GM23338 (cell line): Measurements from ENCODE around the gene CACNA1C. TPM values are rescaled to one million over a fixed set of nuclear protein-coding genes. Genes with fewer than 3 reads are reported as not detected.

ENCODE experiments used
- ATAC-seq: fragments of 200-7000 bp; cut with Tn5 transposase; 3 replicates; pipeline ENCODE4 v1.9.1; 2020
- DNase-seq: peaks from one replicate; pipeline ENCODE4 v3.0.0-alpha.2; 2015; ENCODE audit warnings: low spot score
- H2AFZ ChIP-seq: fragments of 200-600 bp; sonication (generic); 2 replicates; pipeline ENCODE4 v1.8.0; 2016; ENCODE audit warnings: antibody characterized with exemption, mild to moderate bottlenecking, moderate library complexity
- H3F3A ChIP-seq: fragments of 200-600 bp; sonication (generic); replicated peaks from 2 replicates; pipeline ENCODE4 v1.8.0; 2017; ENCODE audit warnings: antibody characterized with exemption, mixed run types, low read depth
- H3K27ac ChIP-seq: fragments of 200-600 bp; sonication (generic); 2 replicates; pipeline ENCODE4 v1.6.1; 2016; ENCODE audit warnings: low read depth
- H3K27me3 ChIP-seq: fragments of 200-600 bp; sonication (generic); 2 replicates; pipeline ENCODE4 v1.8.0; 2016; ENCODE audit warnings: mild to moderate bottlenecking, mixed run types, moderate library complexity; ENCODE audit not compliant: insufficient read depth
- H3K36me3 ChIP-seq: fragments of 200-600 bp; sonication (generic); 2 replicates; pipeline ENCODE4 v1.8.0; 2016; ENCODE audit warnings: mild to moderate bottlenecking; ENCODE audit not compliant: insufficient read depth
- H3K4me1 ChIP-seq: fragments of 200-600 bp; sonication (generic); 2 replicates; pipeline ENCODE4 v1.8.0; 2016; ENCODE audit warnings: mild to moderate bottlenecking, moderate library complexity; ENCODE audit not compliant: insufficient read depth
- H3K4me2 ChIP-seq: fragments of 200-600 bp; sonication (generic); 2 replicates; pipeline ENCODE4 v1.7.1; 2017; ENCODE audit warnings: mixed run types
- H3K4me3 ChIP-seq: fragments of 200-600 bp; sonication (generic); 2 replicates; pipeline ENCODE4 v1.6.1; 2016; ENCODE audit warnings: mixed run types
- H3K79me2 ChIP-seq: fragments of 200-600 bp; sonication (generic); replicated peaks from 2 replicates; pipeline ENCODE4 v1.8.0; 2017; ENCODE audit warnings: mild to moderate bottlenecking; ENCODE audit not compliant: insufficient read depth
- H3K9me2 ChIP-seq: fragments of 200-600 bp; sonication (generic); 2 replicates; pipeline ENCODE4 v1.8.0; 2017; ENCODE audit not compliant: insufficient read depth
- H4K20me1 ChIP-seq: fragments of 200-600 bp; sonication (generic); replicated peaks from 2 replicates; pipeline ENCODE4 v1.8.0; 2017; ENCODE audit warnings: mild to moderate bottlenecking; ENCODE audit not compliant: insufficient read depth
- H3K27ac Mint-ChIP-seq: 2 replicates; pipeline ENCODE4 v1.8.0; 2020; ENCODE audit warnings: inconsistent platforms, mild to moderate bottlenecking, moderate library complexity, mixed read lengths
- H3K27me3 Mint-ChIP-seq: 3 replicates; pipeline ENCODE4 v1.8.0; 2022; ENCODE audit warnings: low read depth, mild to moderate bottlenecking, moderate library complexity, mixed read lengths, inconsistent platforms; ENCODE audit not compliant: insufficient read depth, poor library complexity
- H3K36me3 Mint-ChIP-seq: 3 replicates; pipeline ENCODE4 v1.8.0; 2021; ENCODE audit warnings: low read depth, mild to moderate bottlenecking, inconsistent platforms, moderate library complexity, mixed read lengths
- H3K4me1 Mint-ChIP-seq: 3 replicates; pipeline ENCODE4 v1.8.0; 2020; ENCODE audit warnings: mild to moderate bottlenecking, inconsistent platforms, mixed read lengths
- H3K4me3 Mint-ChIP-seq: 3 replicates; pipeline ENCODE4 v1.8.0; 2021; ENCODE audit warnings: moderate library complexity, mild to moderate bottlenecking, inconsistent platforms, mixed read lengths
- H3K9me3 Mint-ChIP-seq: 3 replicates; pipeline ENCODE4 v1.8.0; 2020; ENCODE audit warnings: moderate library complexity, mild to moderate bottlenecking, inconsistent platforms, mixed read lengths
- CREB1 ChIP-seq: fragments of 250-450 bp; sonication (Bioruptor Pico); IDR thresholded peaks from 2 replicates; pipeline ENCODE4 v1.5.0; 2020; ENCODE audit warnings: low read depth, mild to moderate bottlenecking, moderate library complexity
- CTCF ChIP-seq, 2 experiments: fragments of 200-600 bp in 1 of 2; sonication (generic) in 1 of 2; conservative IDR thresholded peaks; 2 replicates each; pipeline versions ENCODE4 v1.5.1 to v1.6.1; 2016 to 2017; ENCODE audit warnings: antibody characterized with exemption in 2 of 2, low read depth in 2 of 2, mild to moderate bottlenecking in 2 of 2, moderate library complexity in 1 of 2
- EZH2 ChIP-seq: fragments of 200-600 bp; sonication (generic); IDR thresholded peaks from one replicate; pipeline ENCODE4 v1.8.0; 2017; ENCODE audit warnings: antibody characterized with exemption, mild to moderate bottlenecking, low read depth; ENCODE audit not compliant: unreplicated experiment
- EZH2phosphoT487 ChIP-seq: fragments of 200-600 bp; sonication (generic); IDR thresholded peaks from one replicate; pipeline ENCODE4 v1.8.1; 2018; ENCODE audit warnings: antibody characterized with exemption; ENCODE audit not compliant: unreplicated experiment
- JUNB ChIP-seq: IDR thresholded peaks from one replicate; pipeline ENCODE4 v1.6.1; 2016; ENCODE audit warnings: antibody characterized with exemption; ENCODE audit not compliant: unreplicated experiment
- NANOG ChIP-seq: IDR thresholded peaks from 2 replicates; pipeline ENCODE4 v1.6.1; 2016; ENCODE audit warnings: antibody characterized with exemption, borderline replicate concordance
- POLR2AphosphoS5 ChIP-seq: IDR thresholded peaks from 2 replicates; pipeline ENCODE4 v1.6.1; 2016; ENCODE audit warnings: antibody characterized with exemption, low read depth
- STAT1 ChIP-seq: IDR thresholded peaks from one replicate; pipeline ENCODE4 v1.6.1; 2016; ENCODE audit warnings: antibody characterized with exemption; ENCODE audit not compliant: unreplicated experiment
- ZNF114 ChIP-seq: fragments of 250-450 bp; sonication (Bioruptor Pico); IDR thresholded peaks from 2 replicates; pipeline ENCODE4 v1.5.0; 2020; ENCODE audit warnings: mild to moderate bottlenecking, moderate library complexity
- ZNF331 ChIP-seq: fragments of 250-450 bp; sonication (Bioruptor Pico); IDR thresholded peaks from 2 replicates; pipeline ENCODE4 v1.5.0; 2020; ENCODE audit warnings: low read depth, mild to moderate bottlenecking, moderate library complexity
- polyA plus RNA-seq: library from polyadenylated mRNA; unstranded; fragments of >200 nt; fragmentation: Nextera tagmentation; extraction: Ambion mirVana; gene quantifications from 2 replicates; pipeline ENCODE4 v1.2.1, GENCODE V29; 2016
- total RNA-seq: library from RNA; depleted of rRNA; stranded (reverse); fragments of >200 nt; shearing (Covaris generic); gene quantifications from 2 replicates; pipeline ENCODE4 v1.2.3, GENCODE V29; 2014
- TF ChIP-seq, protein P1 (sequence below): IDR thresholded peaks from one replicate; pipeline ENCODE4 v1.6.1; 2018; ENCODE audit warnings: antibody characterized with exemption; ENCODE audit not compliant: unreplicated experiment
- TF ChIP-seq, protein P2 (sequence below): fragments of 250-450 bp; sonication (Bioruptor Pico); IDR thresholded peaks from 2 replicates; pipeline ENCODE4 v1.5.0; 2020; ENCODE audit warnings: mild to moderate bottlenecking, moderate library complexity
- TF ChIP-seq, protein P3 (sequence below): IDR thresholded peaks from 2 replicates; pipeline ENCODE4 v1.6.1; 2016; ENCODE audit warnings: antibody characterized with exemption

The CACNA1C gene
- total and polyA plus RNA-seq, 2 experiments from 2014 or later: 0.78 to 2.1 TPM

DNA sequence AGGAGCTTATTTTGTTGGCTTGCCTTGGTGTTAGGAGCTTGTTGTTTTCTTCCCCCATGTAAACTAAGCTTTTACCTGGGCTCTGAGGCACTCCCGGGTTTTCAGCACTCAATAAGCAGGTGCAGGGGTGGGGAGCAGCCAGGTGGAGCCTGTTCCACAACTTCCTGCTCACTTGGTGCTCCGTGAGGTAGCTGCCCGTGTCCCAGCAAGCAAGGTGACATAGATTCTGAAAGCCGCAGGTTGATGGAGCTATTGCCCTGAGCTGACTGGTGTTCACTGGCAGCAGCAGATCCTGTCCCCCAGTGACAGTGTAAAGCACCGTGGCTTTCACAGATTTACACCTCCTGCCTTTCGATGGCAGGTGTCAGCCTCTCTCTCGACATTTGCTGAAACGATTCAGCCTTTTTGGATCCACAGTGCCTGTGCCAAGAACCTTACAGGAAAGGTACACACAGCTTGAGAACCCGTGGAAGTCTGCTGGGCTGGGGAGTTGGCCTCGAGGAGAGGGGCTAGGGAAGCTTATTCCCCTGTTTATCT is 446.2 kb downstream of the CACNA1C start:
- ATAC-seq: peak; percentile 51; the same call in 2 of the 3 replicates
- no peaks in the 10 kb centered on the region; the same call in 1 of the 2 replicates for H3K36me3 ChIP-seq
- peak; percentile 10 for DNase-seq

More for the DNA sequence above, 446.2 kb downstream of the CACNA1C start:
- no peak overlapping the region for H3K27ac ChIP-seq
- no peaks in the 10 kb centered on the region for H4K20me1 ChIP-seq
- H3K79me2 ChIP-seq: no peaks in the 10 kb centered on the region
- H3K4me3 ChIP-seq: no peak overlapping the region
- Mint-ChIP-seq H3K4me3 (no peak overlapping the region), H3K9me3 (no peaks in the 10 kb centered on the region), H3K27ac (no peak overlapping the region), H3K4me1 (0 out of 3 replicates have a peak, but pooled peaks cover 3% of the 10 kb centered on the region), H3K36me3 (no peaks in the 10 kb centered on the region), H3K27me3 (peaks cover 4% of the 10 kb centered on the region)
- H2AFZ ChIP-seq: no peak overlapping the region
- TF ChIP-seq EZH2 (no peak), JUNB (no peak), CREB1 (CRISPR knock-in tag) (no peak), ZNF331 (CRISPR knock-in tag) (no peak), STAT1 (no peak), NANOG (no peak), ZNF114 (CRISPR knock-in tag) (no peak), CTCF (conservative IDR thresholded peaks at IDR 0.05; ENCODE audit: low read depth in 2 of 2) (no peak), POLR2AphosphoS5 (no peak), EZH2phosphoT487 (no peak)
- TF ChIP-seq, protein P1, sequence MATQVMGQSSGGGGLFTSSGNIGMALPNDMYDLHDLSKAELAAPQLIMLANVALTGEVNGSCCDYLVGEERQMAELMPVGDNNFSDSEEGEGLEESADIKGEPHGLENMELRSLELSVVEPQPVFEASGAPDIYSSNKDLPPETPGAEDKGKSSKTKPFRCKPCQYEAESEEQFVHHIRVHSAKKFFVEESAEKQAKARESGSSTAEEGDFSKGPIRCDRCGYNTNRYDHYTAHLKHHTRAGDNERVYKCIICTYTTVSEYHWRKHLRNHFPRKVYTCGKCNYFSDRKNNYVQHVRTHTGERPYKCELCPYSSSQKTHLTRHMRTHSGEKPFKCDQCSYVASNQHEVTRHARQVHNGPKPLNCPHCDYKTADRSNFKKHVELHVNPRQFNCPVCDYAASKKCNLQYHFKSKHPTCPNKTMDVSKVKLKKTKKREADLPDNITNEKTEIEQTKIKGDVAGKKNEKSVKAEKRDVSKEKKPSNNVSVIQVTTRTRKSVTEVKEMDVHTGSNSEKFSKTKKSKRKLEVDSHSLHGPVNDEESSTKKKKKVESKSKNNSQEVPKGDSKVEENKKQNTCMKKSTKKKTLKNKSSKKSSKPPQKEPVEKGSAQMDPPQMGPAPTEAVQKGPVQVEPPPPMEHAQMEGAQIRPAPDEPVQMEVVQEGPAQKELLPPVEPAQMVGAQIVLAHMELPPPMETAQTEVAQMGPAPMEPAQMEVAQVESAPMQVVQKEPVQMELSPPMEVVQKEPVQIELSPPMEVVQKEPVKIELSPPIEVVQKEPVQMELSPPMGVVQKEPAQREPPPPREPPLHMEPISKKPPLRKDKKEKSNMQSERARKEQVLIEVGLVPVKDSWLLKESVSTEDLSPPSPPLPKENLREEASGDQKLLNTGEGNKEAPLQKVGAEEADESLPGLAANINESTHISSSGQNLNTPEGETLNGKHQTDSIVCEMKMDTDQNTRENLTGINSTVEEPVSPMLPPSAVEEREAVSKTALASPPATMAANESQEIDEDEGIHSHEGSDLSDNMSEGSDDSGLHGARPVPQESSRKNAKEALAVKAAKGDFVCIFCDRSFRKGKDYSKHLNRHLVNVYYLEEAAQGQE: no peak
- TF ChIP-seq, protein P2, sequence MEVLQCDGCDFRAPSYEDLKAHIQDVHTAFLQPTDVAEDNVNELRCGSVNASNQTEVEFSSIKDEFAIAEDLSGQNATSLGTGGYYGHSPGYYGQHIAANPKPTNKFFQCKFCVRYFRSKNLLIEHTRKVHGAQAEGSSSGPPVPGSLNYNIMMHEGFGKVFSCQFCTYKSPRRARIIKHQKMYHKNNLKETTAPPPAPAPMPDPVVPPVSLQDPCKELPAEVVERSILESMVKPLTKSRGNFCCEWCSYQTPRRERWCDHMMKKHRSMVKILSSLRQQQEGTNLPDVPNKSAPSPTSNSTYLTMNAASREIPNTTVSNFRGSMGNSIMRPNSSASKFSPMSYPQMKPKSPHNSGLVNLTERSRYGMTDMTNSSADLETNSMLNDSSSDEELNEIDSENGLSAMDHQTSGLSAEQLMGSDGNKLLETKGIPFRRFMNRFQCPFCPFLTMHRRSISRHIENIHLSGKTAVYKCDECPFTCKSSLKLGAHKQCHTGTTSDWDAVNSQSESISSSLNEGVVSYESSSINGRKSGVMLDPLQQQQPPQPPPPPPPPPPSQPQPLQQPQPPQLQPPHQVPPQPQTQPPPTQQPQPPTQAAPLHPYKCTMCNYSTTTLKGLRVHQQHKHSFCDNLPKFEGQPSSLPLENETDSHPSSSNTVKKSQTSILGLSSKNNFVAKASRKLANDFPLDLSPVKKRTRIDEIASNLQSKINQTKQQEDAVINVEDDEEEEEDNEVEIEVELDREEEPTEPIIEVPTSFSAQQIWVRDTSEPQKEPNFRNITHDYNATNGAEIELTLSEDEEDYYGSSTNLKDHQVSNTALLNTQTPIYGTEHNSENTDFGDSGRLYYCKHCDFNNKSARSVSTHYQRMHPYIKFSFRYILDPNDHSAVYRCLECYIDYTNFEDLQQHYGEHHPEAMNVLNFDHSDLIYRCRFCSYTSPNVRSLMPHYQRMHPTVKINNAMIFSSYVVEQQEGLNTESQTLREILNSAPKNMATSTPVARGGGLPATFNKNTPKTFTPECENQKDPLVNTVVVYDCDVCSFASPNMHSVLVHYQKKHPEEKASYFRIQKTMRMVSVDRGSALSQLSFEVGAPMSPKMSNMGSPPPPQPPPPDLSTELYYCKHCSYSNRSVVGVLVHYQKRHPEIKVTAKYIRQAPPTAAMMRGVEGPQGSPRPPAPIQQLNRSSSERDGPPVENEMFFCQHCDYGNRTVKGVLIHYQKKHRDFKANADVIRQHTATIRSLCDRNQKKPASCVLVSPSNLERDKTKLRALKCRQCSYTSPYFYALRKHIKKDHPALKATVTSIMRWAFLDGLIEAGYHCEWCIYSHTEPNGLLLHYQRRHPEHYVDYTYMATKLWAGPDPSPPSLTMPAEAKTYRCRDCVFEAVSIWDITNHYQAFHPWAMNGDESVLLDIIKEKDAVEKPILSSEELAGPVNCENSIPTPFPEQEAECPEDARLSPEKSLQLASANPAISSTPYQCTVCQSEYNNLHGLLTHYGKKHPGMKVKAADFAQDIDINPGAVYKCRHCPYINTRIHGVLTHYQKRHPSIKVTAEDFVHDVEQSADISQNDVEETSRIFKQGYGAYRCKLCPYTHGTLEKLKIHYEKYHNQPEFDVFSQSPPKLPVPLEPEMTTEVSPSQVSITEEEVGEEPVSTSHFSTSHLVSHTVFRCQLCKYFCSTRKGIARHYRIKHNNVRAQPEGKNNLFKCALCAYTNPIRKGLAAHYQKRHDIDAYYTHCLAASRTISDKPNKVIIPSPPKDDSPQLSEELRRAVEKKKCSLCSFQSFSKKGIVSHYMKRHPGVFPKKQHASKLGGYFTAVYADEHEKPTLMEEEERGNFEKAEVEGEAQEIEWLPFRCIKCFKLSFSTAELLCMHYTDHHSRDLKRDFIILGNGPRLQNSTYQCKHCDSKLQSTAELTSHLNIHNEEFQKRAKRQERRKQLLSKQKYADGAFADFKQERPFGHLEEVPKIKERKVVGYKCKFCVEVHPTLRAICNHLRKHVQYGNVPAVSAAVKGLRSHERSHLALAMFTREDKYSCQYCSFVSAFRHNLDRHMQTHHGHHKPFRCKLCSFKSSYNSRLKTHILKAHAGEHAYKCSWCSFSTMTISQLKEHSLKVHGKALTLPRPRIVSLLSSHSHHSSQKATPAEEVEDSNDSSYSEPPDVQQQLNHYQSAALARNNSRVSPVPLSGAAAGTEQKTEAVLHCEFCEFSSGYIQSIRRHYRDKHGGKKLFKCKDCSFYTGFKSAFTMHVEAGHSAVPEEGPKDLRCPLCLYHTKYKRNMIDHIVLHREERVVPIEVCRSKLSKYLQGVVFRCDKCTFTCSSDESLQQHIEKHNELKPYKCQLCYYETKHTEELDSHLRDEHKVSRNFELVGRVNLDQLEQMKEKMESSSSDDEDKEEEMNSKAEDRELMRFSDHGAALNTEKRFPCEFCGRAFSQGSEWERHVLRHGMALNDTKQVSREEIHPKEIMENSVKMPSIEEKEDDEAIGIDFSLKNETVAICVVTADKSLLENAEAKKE (CRISPR knock-in tag): no peak
- TF ChIP-seq, protein P3, sequence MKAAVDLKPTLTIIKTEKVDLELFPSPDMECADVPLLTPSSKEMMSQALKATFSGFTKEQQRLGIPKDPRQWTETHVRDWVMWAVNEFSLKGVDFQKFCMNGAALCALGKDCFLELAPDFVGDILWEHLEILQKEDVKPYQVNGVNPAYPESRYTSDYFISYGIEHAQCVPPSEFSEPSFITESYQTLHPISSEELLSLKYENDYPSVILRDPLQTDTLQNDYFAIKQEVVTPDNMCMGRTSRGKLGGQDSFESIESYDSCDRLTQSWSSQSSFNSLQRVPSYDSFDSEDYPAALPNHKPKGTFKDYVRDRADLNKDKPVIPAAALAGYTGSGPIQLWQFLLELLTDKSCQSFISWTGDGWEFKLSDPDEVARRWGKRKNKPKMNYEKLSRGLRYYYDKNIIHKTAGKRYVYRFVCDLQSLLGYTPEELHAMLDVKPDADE: no peak
- no peaks in the 10 kb centered on the region for H3K27me3 ChIP-seq
- H3K9me2 ChIP-seq: no peaks in the 10 kb centered on the region
- H3K4me1 ChIP-seq: no peaks in the 10 kb centered on the region
- H3K4me2 ChIP-seq: no peak overlapping the region
- no peaks in the 10 kb centered on the region for H3F3A ChIP-seq
